G401.6 (cell line): ENCODE measurements around the gene LBX2.
A peak's percentile ranks its signal among the peaks of the same experiment; 100 is the strongest.

Source experiments
- FAIRE-seq: peaks from 2 replicates; lab custom pipeline; 2012; peaks lifted over from hg19 to GRCh38; lab: Jason Lieb, UNC

The LBX2 gene

DNA sequence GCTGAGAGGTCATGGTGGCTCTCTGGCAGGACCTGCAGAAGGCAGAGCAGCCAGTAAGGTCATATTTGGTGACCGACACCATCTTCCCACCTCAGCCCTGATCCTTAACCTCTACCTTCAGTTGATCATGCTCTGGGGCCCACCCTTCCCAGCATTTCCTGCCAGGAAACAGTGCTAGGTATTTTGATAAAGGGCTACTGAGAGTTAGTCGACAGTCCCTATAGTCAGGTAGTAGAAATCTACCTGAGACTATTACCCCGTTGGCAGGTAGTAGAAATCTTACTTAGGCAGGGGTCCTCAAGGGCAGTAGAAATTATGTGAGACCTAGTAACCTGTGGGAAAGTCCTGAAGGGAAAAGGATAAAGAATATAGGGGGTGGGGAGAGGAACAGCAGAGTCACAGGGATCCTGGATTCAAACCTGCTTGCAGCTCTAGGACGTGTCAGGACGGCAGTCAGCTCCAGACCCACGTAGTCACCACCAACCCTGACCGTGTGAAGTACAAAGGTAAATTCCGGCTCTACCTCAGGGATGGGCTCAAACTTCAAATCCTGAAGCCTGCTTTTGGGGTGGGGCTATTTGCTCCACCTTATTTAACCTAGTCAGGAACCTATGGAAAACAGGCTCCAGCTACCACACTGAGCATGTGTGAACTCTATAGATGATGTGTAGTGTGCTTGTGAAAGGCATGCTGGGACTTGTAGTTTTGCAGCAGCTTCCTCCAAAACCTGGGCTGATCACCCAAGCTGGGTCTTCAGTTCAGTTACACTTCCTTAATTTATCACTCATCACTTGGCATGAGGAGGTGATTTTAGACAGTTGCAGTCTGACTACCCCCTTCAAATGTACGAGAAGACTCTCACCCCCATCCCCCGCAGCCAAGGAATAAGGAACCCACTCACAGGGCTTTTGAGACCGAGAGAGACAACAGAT lies 26.6 kb upstream of the LBX2 start, which contains the start of gene DQX1:
Gene DQX1, minus strand, starts transcription at position 515 of the 932 bp plus-strand sequence. Its CDS starts 502 bp downstream, at position 13.
- FAIRE-seq = peak; percentile 45

DNA sequence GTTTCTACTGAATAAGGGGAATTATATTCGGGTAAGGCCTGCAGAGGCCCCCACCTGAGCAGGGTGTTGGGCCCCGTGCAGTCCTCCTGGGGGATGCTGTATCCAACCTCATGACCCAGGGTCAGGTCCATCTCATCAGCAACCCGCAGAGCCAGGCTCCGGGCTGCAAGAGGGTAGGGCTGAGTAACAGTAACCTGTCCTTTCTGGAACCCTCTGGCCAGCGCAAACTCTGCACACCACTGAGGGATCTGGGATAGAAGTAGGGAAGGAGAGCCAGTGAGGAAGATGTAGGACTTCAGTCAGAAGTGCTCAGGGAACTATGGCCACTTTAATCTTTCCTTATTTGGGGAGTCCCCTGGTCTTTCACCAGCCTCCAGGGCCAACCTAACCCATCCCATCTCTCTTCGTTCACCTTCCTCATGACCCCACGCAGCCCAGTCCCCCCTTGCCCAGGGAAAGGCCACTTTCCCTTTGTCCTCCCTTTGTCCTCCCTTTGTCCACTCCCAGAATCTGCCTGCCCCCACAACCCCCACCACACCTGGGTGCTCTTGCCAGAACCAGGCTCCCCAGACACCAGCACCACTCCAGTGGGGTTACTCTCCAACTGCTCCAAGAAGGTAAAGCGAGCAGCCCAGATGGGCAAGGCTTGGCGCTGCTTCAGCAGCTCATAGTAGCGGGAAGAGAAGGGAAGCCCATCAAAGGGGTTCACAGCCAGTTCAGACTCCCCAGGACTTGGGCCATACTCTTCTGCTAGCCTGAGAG lies 25.7 kb upstream of the LBX2 start:
- no peak for FAIRE-seq

DNA sequence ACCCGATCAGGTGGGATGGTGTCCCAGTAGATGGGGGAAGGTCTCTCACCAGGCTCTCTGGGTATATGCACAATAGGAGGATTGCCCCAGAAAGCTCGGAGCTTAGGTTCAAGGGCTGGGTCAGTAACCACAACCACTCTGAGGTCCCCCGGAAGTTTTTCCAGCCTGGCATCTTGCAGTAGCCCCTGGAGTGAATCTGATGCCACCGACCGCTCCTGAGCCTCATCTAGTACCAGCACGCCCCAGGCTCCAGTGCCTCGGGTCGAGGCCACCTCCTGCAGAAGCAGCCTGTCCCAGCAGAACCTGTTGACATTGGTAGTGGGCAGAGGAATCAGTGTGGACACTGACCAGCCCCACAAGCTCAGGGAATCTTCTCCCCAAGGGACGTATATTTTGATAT lies 24.6 kb upstream of the LBX2 start:
- no peak for FAIRE-seq

DNA sequence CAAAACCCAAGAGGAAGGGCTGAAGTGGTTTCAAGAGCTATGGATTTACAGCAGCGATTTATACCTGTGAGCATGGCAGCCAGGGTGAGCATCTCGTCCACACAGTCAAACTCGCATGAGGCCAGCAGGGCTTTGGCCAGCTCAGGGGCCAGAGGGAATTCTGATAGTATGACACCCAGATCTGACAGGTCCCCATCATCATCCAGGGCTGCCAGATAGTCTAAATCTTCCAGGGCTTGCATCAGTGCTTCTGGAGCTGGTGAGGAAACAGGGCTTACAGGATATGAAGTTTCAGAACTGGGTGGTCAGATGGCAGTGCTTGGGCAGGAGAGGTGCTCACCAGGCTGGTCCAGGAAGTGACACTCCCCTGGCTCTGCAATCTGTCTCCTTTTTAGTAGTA lies 23.1 kb upstream of the LBX2 start:
- no peak for FAIRE-seq

DNA sequence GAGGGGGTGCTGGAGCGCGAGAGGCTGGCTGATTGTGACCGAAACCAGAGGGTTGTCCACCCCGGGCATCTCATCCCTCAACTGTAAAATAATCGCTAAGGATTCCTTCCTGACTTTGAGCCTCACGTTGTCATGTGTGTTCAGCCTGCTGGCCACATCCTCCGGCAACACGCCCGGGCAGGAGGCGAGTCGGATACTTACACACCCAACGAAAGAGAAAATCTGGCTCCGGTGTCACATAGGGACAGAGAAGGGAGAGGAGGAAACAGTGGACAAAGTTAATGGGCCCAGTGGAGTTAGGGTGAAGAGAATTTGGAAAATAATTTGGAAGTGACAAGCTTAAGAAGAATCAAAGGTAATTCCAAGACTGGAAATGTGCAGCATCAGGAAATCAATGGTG lies 17.2 kb upstream of the LBX2 start:
- FAIRE-seq = no peak

DNA sequence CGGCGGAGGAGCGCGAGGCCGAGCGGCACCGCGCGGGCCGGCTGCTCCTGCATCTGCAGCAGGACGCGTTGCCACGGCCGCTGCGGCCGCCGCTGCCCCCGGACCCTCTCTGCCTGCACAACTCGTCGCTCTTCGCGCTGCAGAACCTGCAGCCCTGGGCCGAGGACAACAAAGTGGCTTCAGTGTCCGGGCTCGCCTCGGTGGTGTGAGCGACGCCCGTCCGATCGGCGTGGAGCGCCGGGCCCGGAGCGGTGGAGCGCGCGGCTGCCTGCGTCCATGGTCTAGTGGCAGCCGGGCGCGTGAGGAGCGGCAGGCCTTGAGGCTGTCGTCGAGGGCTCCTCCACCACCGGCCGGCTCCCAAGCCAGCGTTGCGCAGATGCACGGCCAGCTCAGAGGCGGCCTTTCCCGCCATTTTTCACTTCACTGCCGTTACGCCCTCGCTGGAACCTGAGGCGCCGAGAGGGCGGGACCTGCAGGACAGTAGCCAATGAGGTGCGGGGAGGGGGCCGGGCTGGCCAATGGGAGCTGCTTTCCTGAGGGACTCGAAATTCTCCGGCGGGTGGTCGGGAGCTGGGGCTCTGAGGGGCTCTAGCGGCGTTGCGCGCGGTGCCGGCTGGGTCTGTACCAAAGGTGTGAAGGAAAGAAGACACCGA lies 16.7 kb upstream of the LBX2 start:
- FAIRE-seq = no peak

DNA sequence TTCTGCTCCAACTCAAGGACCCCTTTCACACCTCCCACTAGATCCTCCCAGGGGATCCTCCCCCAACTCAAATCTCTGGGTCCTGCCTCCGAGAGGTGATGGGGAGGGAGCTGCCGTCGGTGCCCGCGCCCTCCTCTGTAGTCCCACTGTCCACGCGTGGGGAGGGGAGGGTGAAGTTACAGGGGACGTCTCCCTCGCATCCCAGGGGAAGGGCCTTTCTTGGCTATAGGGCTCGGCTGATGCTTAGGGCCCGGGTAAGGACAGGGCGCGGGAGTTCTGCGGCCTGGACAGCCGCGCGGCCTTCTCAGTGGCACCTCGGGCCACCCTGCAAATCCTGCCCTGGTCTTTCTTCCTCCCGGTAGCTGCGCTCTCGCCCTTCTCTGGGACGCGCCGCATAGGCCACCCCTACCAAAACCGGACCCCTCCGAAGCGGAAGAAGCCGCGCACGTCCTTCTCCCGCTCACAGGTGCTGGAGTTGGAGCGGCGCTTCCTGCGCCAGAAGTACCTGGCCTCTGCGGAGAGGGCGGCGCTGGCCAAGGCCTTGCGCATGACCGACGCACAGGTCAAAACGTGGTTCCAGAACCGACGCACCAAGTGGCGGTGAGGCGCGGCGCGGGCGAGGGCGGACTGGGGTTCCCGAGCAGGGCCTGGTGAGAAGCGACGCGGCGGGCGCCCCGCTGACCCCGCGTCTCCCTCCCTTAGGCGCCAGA lies 16.0 kb upstream of the LBX2 start:
- no peak for FAIRE-seq

DNA sequence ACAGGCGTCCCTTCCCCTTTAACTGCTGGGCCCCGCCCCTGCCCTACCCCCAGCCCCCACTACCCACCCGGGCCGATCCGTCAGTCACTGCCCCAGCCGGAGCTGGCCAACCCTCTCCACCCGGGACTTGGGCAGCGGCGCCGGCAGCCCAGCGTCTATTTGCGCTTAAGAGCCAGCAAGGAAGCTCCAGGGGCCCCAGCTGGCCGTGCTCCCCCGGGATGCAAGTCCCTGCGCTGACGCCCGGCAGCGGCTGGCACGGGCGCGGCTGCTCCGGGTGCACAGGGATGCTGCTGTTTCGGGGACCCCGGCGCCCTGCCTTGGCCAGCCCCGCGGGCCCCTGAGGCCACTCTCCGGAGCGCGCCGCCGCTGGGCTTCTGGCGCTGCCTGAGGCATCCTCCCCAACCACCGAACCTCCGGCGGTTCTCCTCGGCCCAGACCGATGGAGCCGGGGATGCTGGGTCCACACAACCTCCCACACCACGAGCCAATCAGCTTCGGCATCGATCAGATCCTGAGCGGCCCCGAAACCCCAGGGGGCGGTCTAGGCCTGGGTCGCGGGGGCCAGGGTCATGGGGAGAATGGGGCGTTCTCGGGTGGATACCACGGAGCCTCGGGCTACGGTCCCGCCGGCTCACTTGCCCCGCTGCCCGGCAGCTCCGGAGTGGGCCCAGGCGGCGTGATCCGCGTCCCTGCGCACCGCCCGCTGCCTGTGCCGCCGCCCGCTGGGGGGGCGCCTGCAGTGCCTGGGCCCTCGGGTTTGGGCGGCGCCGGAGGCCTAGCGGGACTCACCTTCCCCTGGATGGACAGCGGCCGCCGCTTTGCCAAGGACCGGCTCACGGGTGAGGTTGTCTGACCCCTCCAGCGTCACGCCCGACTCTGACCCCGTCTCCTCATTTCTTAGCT lies 15.2 kb upstream of the LBX2 start, which contains the start of gene TLX2:
Gene TLX2, plus strand, starts transcription at position 83 of the 903 bp plus-strand sequence. Its CDS starts 357 bp downstream, at position 440.
- no peak for FAIRE-seq

DNA sequence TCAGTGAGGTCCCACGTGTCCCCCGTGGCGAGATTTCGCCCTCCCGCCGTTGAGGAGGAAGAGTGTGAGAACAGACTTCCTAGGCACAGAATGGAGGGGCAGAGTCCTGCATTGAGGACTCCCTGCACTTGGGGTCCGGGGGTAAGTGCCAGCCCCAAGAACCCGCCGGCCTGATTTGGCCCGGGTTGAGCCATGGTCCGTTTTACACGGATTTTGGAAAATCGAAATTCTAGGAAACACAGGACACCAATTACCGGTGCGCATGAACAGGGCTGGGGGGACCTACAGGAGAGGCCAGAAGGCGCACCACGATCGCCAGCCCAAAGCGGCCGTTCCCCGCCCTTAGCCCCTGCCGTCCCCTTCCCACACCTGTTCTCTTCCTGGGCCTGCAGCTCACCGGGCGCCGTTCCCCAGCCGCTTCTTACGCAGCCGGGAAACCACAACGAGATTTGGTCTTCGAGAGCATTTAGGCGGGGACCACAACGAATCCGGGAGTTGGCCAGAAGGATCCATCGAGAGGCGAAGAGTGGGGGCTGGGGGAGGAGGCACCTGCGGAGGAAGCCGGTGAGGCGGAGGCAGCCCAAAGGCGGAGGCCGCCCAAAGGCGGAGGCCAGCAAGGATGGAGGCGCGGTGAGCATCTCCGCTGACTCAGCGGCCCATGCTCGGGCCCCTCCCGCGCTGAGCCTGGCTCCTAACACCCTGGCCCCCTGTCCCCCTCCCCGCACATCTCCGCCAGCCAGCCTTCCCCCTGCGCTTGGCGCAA lies 14.4 kb upstream of the LBX2 start:
- no peak for FAIRE-seq

DNA sequence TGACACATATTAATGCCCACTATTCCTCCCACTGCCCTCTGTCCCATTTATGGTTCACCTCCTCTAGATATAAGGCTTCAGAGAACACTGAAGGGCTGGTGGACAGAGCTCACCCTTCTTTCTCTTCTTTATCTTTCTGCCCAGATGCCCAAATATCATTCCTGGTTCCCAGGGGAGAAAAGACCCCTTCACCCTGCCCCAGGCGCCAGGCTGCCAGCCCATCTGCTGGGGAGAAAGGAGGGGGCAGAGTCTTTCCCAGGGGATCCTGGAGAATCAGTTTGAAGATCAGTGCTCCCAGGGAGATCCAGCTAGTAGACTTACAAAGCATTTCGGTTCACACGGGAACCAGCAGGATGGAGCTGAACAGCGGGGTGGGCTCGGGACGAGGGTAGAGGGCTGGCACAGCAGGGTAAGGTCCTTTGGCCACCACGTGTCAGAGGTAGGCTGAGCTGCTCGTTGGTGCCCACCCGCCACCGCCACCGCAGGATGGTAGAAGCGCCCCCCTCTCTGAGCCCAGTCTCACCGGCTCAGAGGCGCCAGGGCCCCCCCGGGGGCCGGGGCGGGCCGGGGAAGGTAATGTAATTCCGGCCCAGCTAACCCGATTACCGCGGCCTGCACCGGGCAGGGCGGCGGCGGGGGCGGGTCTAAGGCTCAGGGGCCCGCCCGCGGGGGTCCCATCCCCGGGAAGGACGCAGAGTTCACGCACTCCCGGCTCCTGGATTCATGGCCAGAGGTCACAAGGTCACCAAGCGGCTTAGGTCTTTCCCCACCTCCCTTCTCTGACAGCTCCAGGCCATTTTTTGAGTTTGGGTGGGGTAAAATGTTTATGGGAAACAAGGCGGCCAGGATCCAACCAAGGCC lies 13.6 kb upstream of the LBX2 start:
- FAIRE-seq = no peak

DNA sequence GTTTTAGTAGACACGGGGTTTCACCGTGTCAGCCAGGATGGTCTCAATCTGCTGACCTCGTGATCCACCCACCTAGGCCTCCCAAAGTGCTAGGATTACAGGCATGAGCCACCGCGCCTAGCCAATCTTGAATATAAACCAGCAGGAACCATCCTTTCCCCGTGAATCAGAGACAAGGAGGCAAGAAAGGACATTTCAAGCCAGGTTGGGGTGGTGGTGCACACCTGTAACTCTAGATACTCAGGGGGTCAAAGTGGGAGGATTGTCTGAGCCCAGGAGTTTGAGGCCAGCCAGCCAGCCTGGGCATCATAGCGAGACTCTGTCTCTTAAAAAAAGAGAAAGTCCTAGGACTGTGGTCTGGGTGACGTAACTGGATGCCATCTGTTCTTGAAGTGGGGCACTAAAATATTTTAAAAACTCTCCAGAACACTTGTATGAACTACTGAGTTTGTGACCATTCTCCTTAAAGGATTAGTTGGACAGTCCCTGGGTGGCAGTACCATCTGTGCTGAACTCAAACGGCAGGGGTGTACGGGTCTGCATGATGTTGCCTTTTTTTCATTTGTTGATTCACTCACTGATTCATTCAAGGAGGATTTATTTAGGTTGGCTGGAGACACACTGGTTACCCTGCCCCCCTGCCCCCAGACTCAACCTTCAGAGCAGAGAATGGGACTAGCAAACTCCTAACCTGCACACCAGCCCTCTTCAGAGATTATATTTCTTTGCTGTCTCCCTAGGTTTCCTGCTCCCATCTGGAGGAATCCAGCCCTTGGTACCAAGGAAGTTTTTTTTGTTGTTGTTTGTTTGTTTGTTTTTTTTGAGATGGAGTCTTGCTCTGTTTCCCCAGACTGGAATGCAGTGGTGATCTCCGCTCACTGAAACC lies 11.9 kb upstream of the LBX2 start:
- FAIRE-seq = no peak

DNA sequence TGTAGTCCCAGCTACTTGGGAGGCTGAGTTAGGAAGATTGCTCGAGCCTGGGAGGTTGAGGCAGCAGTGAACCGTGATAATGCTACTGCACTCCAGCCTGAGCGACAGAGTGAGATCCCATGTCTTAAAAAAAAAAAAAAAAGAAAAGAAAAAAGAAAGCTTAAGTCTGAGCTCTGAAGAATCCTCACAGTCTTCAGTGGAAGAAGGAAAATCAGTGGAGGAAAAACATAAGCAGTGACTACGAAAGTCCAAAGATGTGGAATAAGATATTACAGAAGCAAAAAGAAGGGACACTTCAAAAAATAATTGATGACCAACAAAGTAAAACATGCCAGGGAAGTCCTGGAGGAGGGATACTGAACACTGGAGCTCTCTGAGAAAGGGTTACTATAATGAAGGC lies 10.9 kb upstream of the LBX2 start:
- FAIRE-seq = no peak

DNA sequence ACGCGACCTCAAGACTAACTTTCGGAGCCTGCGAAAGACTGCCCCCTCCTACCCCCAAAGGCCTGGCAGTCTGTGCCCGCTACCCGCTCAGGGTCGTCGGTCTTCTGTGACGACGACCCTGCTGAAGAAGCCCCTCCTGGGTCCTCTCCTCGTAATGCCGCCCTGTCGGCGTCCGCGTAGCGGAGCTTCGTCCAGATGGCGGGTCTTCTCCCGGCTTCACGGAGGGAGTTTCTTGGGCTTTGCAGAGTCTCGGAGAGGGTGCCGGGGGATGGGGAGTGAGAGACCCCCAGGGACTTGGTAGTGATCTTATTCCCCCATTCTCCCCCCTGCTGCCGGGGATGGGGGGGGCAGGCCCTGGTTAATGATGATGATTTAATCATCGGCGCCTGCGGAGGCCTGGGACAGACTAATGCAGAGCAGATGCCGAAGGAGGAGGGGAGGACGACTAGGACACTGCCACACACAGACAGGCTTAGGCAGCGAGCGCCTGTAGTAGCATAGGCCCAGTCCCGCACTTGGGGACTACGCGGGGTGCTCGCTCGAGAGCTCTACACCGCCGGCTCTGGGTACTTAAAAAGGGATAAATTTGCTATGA lies 8.6 kb upstream of the LBX2 start:
- no peak for FAIRE-seq

DNA sequence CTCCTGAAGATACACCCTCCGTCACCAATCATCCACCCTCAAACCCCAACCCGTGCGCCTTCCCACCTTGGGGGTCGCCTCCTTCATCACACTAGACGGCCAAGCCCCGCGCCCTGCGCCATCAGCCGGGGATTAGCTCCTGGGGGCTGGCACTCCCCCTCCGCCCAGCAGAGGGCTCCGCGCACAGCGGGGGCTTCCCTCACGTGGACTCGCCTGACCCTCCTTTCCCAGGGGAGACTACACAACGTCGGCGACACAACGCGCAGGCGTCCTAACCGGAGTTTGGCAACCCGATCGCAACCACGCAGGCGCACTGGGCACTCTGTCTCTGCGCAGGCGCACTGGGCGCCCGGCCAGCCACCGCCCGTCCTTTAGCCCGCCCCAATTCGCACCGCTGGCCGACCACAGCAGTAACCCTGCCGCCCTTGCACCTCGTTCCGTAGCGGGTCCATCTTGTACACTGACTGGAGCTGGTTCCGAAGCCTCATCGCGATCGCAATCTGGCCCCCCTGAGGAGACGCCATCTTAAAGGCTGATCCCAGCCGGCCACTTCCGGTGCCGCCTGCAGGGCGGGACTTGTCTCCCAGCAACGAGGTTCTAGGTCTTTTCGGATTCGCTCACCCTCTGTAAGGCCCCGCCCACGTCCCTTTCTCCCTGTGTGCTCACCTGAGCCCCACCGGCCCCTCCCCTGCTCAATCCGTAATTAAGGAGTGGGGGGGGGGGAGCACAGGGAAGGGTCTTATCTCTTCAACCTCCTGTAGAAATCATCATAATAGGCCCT lies 7.9 kb upstream of the LBX2 start, which contains the start of gene PCGF1:
Gene PCGF1, minus strand, starts transcription at position 551 of the 781 bp plus-strand sequence. Its CDS starts 27 bp downstream, at position 524.
- FAIRE-seq = peak; percentile 67

DNA sequence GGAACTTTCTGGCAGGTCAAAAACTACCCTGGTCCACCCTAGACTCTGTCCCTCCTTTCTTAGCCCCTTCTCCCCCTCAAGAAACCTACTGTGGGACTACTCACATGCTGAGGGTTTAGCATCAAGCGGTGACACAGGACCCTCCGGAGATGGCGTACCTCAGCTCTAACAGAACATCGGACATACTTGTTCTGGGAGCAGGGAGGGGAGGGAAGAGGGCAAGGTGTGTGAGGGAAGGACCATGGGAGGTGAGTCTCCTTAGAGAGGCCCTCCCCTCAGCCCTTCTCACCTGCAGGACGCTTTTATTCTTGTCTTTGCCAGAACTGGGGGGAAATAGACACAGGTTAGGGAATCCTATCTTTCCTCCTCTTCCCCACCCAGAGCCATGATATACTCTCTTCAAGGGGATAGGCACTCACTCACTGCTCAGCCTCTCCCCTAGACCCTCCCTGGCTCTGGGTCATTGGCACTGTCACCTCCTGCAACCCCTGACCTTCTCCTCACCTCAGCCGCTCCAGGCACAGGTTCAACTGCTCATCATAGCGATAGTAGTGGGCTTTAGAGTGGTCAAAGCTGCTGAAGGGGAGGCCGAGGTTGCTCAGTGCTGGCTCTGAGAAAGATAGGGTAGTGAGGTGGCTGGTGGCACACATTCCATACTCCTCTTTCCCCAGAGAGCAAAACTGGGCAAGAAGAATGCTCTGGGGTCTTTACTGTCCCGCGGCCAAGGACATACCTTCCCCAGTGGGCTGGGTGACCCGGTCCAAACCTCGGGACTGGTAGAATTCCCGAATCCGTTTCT lies 6.2 kb upstream of the LBX2 start:
- FAIRE-seq = no peak

DNA sequence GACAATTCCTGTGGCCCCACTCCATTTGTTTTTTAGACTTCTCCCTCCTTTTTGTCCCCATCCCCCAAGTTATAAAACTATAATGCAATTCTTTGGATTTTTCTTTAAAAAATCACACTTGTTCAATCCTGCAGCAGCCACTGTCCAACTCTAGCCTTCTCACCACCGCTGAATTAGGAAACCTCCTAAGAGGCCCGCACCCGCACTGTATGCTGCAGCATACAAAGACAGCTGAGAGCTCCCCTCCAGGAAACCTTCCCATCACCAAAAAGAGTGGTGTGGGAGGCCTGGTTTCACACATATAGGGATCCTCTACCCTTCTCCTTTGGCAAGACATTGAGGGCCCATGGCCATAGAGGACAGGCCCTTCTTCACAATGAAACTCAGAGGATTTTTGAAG lies 5.2 kb upstream of the LBX2 start:
- no peak for FAIRE-seq
